GM20000 (cell line): ENCODE data around the gene CDH13.

ENCODE experiments used
- DNase-seq: peaks from one replicate; pipeline ENCODE4 v3.0.0; 2012; ENCODE audit warnings: low spot score
- TF ChIP-seq, protein P1 (sequence below): IDR thresholded peaks from 2 replicates; pipeline ENCODE4 v1.5.1; 2012; ENCODE audit warnings: mild to moderate bottlenecking, control low read depth; ENCODE audit errors: extremely low read depth, missing control alignments

Gene CDH13

DNA sequence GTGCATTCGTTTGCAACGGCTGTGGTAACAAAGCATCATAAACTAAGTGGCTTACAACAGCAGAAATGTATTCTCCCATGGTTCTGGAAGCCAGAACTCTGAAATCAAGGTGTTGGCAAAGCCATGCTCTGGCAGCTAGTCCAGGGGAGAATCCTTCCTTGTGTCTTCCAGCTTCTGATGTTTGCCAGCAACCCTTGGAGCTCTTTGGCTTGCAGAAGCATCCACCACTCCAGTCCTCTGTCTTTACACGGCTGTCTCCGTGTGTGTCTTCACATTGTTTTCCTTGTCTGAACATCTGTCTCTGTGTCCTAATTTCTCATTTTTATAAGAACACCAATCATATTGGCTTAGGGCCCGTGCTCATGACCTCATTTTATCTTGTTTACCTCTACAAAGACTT is 915.7 kb downstream of the CDH13 start:
- TF ChIP-seq, protein P1, sequence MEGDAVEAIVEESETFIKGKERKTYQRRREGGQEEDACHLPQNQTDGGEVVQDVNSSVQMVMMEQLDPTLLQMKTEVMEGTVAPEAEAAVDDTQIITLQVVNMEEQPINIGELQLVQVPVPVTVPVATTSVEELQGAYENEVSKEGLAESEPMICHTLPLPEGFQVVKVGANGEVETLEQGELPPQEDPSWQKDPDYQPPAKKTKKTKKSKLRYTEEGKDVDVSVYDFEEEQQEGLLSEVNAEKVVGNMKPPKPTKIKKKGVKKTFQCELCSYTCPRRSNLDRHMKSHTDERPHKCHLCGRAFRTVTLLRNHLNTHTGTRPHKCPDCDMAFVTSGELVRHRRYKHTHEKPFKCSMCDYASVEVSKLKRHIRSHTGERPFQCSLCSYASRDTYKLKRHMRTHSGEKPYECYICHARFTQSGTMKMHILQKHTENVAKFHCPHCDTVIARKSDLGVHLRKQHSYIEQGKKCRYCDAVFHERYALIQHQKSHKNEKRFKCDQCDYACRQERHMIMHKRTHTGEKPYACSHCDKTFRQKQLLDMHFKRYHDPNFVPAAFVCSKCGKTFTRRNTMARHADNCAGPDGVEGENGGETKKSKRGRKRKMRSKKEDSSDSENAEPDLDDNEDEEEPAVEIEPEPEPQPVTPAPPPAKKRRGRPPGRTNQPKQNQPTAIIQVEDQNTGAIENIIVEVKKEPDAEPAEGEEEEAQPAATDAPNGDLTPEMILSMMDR: no peak

DNA sequence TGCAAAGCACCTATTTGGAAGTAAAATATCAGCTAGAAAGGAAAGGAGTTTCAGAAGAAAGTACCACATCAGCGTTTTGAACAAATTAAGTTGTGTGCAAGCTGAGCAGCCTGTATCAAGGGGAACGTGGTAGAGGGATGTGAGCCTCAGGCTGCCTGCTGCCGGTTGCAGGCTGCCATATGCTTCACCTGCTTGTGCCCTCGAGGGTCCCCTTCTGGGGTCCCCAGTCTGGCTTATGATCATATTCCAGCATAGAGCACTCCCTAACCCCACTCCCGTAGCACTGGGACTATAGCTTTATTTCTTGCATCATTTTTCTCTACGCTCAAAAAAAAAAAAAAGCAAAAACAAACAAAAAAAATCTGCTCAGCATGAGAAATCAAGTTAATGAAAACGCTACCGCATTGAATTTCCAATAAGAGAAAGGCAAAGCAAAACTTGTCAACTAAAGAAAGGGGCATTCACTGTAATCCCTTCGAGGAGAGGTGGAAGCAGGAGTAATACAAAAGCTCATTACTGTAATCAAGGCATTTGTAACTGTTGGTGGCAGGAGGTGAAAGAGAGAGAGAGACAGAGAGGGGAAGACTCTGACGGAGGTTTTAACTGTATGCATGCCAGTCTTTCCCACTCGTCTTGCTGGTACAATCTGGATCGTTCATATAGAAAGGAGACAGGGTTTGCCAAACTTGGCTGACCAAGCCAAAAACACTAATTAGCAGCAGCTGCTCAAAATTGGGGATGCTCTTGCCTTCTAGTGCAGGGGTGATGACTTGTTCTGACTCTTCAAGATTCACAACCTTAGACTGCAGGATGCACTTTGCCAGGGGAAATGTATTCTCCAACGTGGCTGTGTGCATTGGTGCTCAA is 922.8 kb downstream of the CDH13 start:
- no peak for DNase-seq
- TF ChIP-seq, protein P1: no peak

More for the DNA sequence above, 915.7 kb downstream of the CDH13 start:
- no peak for DNase-seq

DNA sequence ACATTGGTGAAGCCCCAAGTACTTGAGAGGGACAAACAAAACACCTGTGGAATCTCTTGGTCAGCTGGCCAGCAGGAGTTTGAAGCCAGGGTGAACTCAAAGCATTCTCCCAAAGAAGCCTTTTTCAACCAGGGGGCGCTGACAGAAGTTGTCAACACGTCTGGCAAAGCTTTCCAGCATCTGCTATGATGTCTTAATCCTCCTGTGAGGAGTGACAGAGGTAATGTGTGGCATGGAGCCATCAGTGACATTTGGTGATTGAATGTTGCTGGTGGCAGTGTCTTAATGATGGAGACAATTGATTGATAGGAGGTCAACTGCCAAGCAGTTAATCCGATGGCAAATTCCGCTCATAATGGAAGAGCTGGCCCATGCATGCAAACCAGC is 923.4 kb downstream of the CDH13 start:
- DNase-seq: no peak
- TF ChIP-seq, protein P1: no peak

DNA sequence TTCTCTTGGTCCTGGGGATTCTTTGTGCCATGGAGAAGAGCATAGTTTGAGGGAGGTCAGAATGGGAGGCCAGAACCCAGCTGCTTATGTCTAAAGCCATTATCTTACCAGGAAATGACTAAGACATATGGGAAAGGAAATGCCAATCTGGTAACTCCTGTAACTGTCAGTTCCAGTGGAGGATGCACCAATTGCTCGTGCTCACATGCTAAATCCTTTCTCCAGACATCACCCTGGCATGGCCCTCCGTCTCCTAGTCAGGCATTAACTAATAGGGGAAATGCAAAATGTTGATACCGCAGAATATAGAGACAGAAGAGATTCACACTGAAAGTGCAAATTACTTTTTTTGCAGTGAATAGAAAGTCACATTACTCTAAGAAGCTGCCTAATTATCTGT is 925.5 kb downstream of the CDH13 start:
- TF ChIP-seq, protein P1: no peak
- DNase-seq: no peak

DNA sequence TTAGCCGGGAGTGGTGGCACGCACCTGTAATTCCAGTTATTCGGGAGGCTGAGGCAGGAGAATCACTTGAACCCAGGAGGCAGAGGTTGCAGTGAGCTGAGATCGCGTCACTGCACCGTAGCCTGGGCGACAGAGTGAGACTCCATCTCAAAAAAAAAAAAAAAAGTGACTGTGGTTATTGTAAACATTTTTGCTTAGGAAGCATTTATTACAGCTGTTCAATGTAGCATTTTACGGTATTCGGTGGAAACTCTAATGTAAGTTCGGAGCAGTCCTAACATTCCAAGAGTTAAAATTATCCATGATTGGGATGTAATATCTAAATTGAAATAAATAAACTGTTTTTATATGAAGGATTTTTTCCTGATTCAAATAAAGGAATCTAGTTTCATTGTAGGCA is 926.2 kb downstream of the CDH13 start:
- DNase-seq: no peak
- TF ChIP-seq, protein P1: no peak

DNA sequence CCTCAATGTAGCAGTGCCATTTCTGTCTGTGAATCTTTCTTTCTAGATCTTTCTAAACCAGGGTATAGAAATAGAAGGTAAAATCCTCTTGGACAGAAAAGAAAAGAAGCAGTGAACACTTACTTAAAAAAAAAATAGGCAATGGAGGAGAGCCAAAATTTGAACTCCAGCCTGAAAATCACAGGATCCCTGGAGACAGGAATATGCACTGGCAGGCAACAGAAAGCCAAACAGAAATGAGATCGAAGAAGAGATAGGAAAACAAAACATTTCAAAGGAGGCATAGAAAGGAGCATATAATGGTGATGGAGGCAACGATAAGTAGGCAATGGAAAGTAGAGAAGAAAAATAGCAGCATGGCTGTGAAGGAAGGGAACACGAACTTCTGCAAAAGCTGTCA is 927.3 kb downstream of the CDH13 start:
- TF ChIP-seq, protein P1: no peak
- DNase-seq: no peak

DNA sequence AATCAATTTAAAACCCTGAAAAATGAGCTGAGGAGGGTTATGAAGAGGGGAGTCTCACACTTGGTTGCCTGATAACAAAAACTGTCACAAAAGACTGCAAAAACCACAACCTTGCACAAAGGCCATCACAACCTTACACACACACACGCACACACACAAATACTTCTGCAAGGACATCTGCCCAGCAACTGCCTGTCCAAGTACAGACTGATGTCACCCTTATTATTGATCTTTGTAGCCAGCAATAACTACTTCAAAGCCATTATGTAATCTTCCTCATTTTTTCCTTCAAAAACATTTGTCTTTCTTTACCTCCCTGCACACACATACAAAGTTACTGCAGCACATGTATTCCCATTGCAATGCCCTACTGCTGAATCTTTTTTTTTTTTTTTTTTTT is 927.8 kb downstream of the CDH13 start:
- no peak for DNase-seq
- TF ChIP-seq, protein P1: no peak
